Dermis lymphatic vessel endothelial cell (primary cell): ENCODE results near the gene RPS10. TPM values are rescaled to one million over a fixed set of nuclear protein-coding genes. Genes with fewer than 3 reads are reported as not detected.

ENCODE experiments used
- total RNA-seq: library from RNA; depleted of rRNA; stranded (reverse); fragments of >200 nt; gene quantifications from 2 replicates; pipeline ENCODE4 v1.2.1, GENCODE V29; 2014

Gene RPS10
- 1,649 and 1,959 TPM in 2 replicates for total RNA-seq

DNA sequence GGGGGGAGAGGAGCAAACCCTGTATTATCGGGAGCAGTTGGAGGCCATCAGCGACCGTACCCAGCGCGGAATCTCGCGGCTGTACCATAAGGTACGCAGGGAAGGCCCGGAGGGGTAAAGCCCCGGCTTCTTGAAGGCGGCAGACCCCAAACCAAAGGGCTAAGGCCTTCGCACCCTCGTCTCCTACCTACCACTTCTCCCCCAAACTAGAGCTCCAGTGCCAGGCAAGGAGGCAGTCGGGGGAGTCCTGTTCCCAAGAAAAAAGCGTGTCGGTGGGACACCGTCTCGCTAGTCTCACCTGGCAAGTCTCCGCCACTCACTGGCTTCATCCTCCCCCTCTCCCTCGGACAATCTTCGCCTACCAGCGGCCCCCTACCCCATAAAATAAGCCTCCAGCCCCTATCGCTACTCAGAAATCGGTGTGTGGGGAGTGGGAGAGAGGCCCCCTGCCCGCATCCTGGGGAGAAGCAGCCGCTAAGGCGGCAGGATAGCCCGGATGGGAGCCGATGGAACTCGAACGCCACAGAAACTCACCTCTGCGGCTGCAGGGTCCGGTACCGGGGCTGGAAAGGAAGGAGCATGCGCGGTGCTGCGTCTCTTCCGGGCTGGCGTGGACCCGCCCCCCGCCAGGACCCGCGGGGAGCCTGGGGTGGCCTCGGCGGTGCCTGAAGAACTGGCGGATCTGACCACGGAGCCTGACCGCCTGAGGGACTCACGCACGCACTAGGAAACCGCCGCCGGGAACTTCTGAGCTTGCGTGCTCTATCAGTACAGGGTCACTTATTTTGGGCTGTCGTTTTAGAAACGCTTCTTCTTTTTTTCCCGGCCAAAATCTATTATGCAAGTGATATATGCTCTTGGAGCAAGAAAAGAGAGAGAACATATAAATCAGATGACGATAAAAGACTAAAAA is at the start of gene RPS10:
Gene RPS10 (minus strand): TSS at position 572 of the 913 bp plus-strand sequence. CDS start 848 bp downstream, outside the sequence.

GRCh38 chr6:34465531-34466241 is 39.8 kb upstream of the RPS10 start, which contains the start of gene PACSIN1:
PACSIN1 (plus strand) TSS chr6:34466076; CDS start chr6:34526306, 60,230 bp downstream.

DNA sequence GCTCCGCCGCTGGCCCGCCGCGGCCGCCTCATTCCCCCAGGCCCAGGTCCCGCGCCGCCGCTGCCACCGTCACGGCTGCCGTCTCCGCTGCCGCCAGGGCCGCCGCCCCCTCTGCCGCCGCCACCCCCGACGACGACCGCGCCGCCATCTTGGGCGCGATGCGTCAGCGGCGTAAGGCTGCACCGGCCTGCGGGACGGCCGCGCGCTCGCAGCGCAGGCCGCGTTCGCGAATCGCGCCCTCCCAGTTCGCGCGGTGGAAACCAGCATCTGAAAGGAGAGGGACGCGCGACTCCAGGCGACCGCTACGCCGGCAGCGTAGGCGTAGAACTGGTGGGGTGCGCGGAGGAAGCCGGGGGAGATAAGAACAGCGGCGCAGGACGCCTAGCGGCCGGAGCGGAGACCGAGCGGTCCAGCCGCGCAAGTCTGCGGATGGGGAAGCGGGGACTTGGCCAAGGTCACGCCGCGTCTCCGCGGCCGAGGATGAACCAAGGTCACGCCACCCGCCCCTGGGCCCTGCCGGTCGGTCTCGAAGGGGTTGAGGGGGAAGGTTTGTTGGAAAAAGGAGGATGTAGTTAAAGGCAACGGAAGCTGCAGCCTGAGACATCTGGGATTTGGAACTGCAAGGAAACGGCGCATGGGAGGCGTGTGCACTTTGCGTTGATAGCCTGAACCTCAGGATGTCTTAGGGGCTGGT is 33.2 kb downstream of the RPS10 start, which contains the start of gene NUDT3:
Gene NUDT3 (minus strand): TSS at position 173 of the 694 bp plus-strand sequence. CDS start 307 bp downstream, outside the sequence.

Other genes with a start within 250 kb of the RPS10 start
- gene HMGA1, start 189.2 kb downstream of the RPS10 start, total RNA-seq = 19.9 and 27.2 TPM in 2 replicates
- gene SMIM29, start 177.1 kb downstream of the RPS10 start, total RNA-seq = 16.1 and 18.7 TPM in 2 replicates
- 32.5 and 35.3 TPM in 2 replicates for gene NUDT3, start 33.4 kb downstream of the RPS10 start, total RNA-seq
- not detected in 2 replicates for gene PACSIN1, start 40.0 kb upstream of the RPS10 start, total RNA-seq
- gene SPDEF, start 130.3 kb upstream of the RPS10 start, total RNA-seq = not detected in 2 replicates